GM23248 (cell line): Measurements from ENCODE around the gene SNRPD2.

Experiments
- EZH2 ChIP-seq: fragments of 200-600 bp; sonication (generic); IDR thresholded peaks from 2 replicates; pipeline ENCODE4 v1.6.1; 2018; ENCODE audit warnings: antibody characterized with exemption, mild to moderate bottlenecking; ENCODE audit not compliant: insufficient read depth, poor library complexity, severe bottlenecking
- EZH2phosphoT487 ChIP-seq: fragments of 200-600 bp; sonication (generic); IDR thresholded peaks from 2 replicates; pipeline ENCODE4 v1.6.1; 2018; ENCODE audit warnings: antibody characterized with exemption, moderate library complexity, mild to moderate bottlenecking, low read depth; ENCODE audit not compliant: insufficient read depth

DNA sequence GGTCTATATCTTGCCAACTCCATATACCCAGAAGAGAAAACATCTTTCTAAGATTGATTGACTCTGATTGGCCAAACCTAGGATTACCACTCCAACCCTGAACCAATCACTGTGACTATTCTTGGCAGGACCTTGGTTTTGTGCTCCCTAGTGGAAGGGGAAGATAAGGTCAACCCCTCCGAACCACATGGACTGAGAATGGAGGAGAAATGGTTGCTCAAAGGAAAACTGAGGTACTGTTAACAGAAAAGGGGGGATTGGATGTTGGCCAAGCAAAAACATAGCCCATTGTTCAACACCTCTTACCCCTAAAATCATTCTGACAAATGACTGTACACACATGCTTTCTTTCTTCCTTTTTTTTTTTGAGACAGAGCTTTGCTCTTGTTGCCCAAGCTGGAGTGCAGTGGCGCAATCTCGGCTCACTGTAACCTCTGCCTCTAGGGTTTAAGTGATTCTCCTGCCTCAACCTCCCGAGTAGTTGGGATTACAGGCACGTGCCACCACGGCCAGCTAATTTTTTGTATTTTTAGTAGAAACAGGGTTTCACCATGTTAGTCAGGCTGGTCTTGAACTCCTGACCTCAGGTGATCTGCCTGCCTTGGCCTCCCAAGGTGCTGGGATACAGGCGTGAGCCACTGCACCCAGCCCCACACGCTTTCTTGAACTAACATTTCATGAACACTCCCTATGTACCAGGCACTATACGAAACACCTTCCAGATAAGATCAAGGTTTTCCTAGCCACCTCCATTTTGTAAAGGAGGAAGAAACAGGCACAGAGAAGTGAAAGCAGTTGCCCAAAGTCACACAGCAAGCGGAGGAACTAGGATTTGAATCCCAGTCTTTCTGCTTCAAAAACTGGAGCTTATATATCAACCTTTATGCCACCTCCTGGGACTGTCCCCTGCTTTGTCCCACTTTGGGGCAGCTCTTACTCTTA, 48.0 kb upstream of the SNRPD2 start:
- TF ChIP-seq EZH2phosphoT487 (no peak), EZH2 (no peak)
